ENCODE results near the gene GPRIN1.

The GPRIN1 gene

GRCh38 chr5:176643491-176644219, 33.7 kb upstream of the GPRIN1 start:
- no peak for DNase-seq (ENCODE audit: low read depth in 2 of 2)

- DNase-seq (ENCODE audit: low read depth in 2 of 2) = no peak
These were observed 32.9 kb upstream of the GPRIN1 start for GRCh38 chr5:176642675-176643490.

- no peak for DNase-seq (ENCODE audit: low read depth in 2 of 2)
These were observed 30.7 kb upstream of the GPRIN1 start for GRCh38 chr5:176640616-176641015.

GRCh38 chr5:176639981-176640380, 30.0 kb upstream of the GPRIN1 start:
- no peak for DNase-seq (ENCODE audit: low read depth in 2 of 2)

GRCh38 chr5:176639208-176639607, 29.3 kb upstream of the GPRIN1 start:
- no peak for DNase-seq (ENCODE audit: low read depth in 2 of 2)

GRCh38 chr5:176638437-176638836, 28.5 kb upstream of the GPRIN1 start:
- no peak for DNase-seq (ENCODE audit: low read depth in 2 of 2)

- no peak for DNase-seq (ENCODE audit: low read depth in 2 of 2)
These were observed 27.6 kb upstream of the GPRIN1 start for GRCh38 chr5:176637556-176637955.

GRCh38 chr5:176636426-176636825, 26.5 kb upstream of the GPRIN1 start:
- no peak for DNase-seq (ENCODE audit: low read depth in 2 of 2)

- no peak for DNase-seq (ENCODE audit: low read depth in 2 of 2)
These were observed 23.6 kb upstream of the GPRIN1 start for GRCh38 chr5:176633598-176633997.

GRCh38 chr5:176632745-176633144, 22.8 kb upstream of the GPRIN1 start:
- no peak for DNase-seq (ENCODE audit: low read depth in 2 of 2)

- no peak for DNase-seq (ENCODE audit: low read depth in 2 of 2)
These were observed 21.6 kb upstream of the GPRIN1 start for GRCh38 chr5:176631383-176632200.

- DNase-seq (ENCODE audit: low read depth in 2 of 2) = no peak
These were observed 20.8 kb upstream of the GPRIN1 start for GRCh38 chr5:176630681-176631222.

- DNase-seq (ENCODE audit: low read depth in 2 of 2) = no peak
These were observed 20.1 kb upstream of the GPRIN1 start, which contains the start of the genes EIF4E1B and SNCB for GRCh38 chr5:176629853-176630680. Gene EIF4E1B, plus strand, starts transcription at chr5:176630675. Its CDS starts 12,113 bp downstream, at chr5:176642788. Gene SNCB, minus strand, starts transcription at chr5:176630534. Its CDS starts 880 bp downstream, at chr5:176629654.

GRCh38 chr5:176629317-176629852, 19.4 kb upstream of the GPRIN1 start:
- DNase-seq (ENCODE audit: low read depth in 2 of 2) = no peak

- no peak for DNase-seq (ENCODE audit: low read depth in 2 of 2)
These were observed 18.7 kb upstream of the GPRIN1 start for GRCh38 chr5:176628406-176629228.

- no peak for DNase-seq (ENCODE audit: low read depth in 2 of 2)
These were observed 17.6 kb upstream of the GPRIN1 start for GRCh38 chr5:176627582-176627981.

GRCh38 chr5:176626876-176627236, 16.9 kb upstream of the GPRIN1 start:
- DNase-seq (ENCODE audit: low read depth in 2 of 2) = no peak

GRCh38 chr5:176625966-176626875, 16.3 kb upstream of the GPRIN1 start:
- DNase-seq (ENCODE audit: low read depth in 2 of 2) = no peak

GRCh38 chr5:176625512-176625911, 15.6 kb upstream of the GPRIN1 start:
- no peak for DNase-seq (ENCODE audit: low read depth in 2 of 2)
